Peyer's patch (tissue), 4 donors: Measurements from ENCODE around the gene DNAJB11.

ENCODE experiments used
- CTCF ChIP-seq, 6 experiments: fragments of 450-650 bp in 4 of 6; fragments of 200-600 bp in 2 of 6; sonication (generic) in 1 of 6; IDR thresholded peaks; one replicate each; pipeline ENCODE4 v1.5.1; 2017 to 2019; ENCODE audit warnings: antibody characterized with exemption in 6 of 6, mild to moderate bottlenecking in 3 of 6, moderate library complexity in 1 of 6
- POLR2A ChIP-seq, 2 donors: fragments of 450-650 bp; IDR thresholded peaks; one replicate each; pipeline ENCODE4 v1.5.1; 2017; ENCODE audit warnings: antibody characterized with exemption in 2 of 2, mild to moderate bottlenecking in 2 of 2, moderate library complexity in 2 of 2

GRCh38 chr3:186605078-186605477, 34.6 kb downstream of the DNAJB11 start:
- TF ChIP-seq POLR2A (IDR thresholded peaks at IDR 0.05) (no peak), CTCF (IDR thresholded peaks at IDR 0.05) (no peak)
